GM19395 (cell line): ENCODE data around the gene GPC4.
"Not testable (repeated sequence)": the region's sequence is repeated elsewhere in the genome, so short reads cannot be mapped to it uniquely, and the experiment has no call there.

Experiments
- ATAC-seq: cut with Tn5 transposase; IDR thresholded peaks from one replicate; pipeline ENCODE4 v1.9.1; 2021; ENCODE audit warnings: mild to moderate bottlenecking, moderate library complexity; ENCODE audit not compliant: unreplicated experiment

GPC4 gene

GRCh38 chrX:133307637-133308498, 107.4 kb downstream of the GPC4 start:
- ATAC-seq: no peak

GRCh38 chrX:133307094-133307493, 108.2 kb downstream of the GPC4 start:
- ATAC-seq: no peak

DNA sequence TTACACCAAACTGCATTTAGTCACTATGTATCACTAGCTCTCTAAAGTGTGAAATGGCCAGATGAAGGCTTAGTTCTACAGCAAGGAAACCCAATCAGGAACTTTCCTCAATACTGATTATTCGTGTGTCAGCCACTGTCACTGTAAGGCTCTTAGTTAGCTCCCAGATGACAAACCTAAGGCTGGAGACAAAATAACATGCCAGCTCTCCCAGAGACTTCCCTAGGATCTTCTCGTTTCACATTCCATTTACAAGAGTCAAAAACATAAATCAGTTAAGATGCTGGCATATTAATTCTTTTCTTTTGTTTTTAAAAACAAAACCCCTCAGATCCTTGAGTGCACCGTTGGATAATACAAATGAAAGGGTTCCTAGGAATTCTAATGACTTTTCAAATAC, 109.0 kb downstream of the GPC4 start:
- ATAC-seq: no peak

DNA sequence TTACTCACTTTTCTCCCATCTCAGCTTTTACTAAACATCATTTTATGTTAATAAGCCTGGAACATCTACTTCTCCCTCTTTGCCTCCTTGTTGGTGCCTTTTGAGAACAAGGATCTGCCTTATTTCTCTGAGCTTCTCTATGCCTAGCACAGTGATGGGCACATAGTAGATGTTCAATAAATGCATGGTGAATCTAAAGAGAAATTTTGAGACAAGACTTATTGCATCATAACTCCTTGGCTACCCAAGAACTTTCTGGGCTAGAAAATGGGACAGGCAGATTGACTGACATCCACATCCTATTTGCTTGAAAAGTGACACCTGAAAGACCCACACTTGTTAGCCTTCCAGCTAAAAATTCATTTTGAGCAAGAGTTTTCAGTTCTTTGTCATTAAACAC, 109.9 kb downstream of the GPC4 start:
- no peak for ATAC-seq

DNA sequence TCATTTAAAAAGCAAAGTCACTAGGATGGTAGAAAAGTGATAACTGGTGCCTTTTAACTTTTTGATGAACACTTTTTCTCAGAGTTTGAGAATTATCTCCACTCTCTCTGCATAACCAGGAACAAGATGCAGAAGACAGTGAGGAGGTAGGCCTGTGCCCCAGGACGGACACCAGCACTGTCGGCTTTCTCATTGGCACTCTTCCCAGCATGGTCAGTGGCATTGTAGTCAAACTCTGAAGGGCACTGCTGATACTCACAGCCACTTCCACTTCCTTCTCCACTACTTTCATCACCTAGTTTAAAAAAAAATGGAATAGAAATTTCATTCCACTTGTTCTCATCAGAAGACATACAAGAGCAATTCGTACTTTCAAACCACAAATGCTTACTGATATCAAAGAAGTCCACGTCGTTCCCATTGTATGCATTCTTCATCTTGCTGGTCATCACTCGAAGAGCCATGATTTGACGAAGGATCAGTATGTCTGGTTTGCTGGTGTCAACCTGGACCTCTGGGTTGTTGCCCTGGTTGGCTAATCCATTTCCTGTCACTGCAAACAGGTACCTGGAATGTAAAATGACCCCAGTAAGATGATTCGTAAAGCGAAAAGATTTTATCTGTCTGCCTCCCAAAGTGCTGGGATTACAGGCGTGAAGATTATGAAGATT, 112.4 kb downstream of the GPC4 start:
- no peak for ATAC-seq

- ATAC-seq: no peak
Measured at GRCh38 chrX:133300591-133300990, 114.7 kb downstream of the GPC4 start.

- no peak for ATAC-seq
Measured at GRCh38 chrX:133297284-133297683, 118.0 kb downstream of the GPC4 start.

DNA sequence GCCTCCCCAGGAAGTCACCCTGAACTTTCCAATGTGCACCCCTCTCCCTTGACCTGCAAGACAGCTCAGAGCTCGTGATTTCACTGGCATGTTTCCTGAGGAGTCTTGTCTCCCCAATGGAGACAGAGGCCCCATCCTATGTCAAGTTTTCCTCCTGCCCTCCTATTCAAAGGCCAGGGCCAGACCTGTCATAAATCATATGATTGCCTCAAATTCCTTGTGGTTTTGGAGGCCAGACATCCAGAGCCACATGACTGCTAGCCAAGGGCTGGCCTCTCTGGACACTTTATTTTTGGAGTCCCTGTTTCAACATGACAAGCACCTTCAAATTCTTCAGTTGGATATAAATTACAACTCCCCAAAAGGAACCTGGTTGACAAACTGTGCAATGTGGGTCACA, 121.2 kb downstream of the GPC4 start:
- no peak for ATAC-seq

- ATAC-seq: no peak
Measured at GRCh38 chrX:133290076-133290475, 125.2 kb downstream of the GPC4 start.

DNA sequence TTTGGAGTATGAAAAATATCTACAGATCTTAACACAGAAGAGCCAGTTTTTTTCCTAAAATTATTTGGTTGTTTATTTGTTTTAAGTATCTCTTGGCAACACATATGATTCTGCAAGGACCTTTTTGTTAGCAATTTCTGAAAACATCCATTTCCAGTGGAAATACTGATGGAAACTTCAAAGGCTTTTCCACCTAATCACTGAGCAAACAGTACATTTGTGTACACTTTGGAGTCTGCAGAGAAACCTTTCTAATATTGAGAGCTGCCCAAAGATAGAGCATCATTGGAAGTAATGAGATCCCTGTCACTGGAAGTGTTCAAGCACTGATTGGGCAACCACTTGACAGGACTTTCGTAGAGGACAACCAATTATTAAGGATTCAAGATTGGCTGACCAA, 127.4 kb downstream of the GPC4 start:
- ATAC-seq: no peak

- ATAC-seq: no peak
Measured at GRCh38 chrX:133285341-133285740, 129.9 kb downstream of the GPC4 start.

DNA sequence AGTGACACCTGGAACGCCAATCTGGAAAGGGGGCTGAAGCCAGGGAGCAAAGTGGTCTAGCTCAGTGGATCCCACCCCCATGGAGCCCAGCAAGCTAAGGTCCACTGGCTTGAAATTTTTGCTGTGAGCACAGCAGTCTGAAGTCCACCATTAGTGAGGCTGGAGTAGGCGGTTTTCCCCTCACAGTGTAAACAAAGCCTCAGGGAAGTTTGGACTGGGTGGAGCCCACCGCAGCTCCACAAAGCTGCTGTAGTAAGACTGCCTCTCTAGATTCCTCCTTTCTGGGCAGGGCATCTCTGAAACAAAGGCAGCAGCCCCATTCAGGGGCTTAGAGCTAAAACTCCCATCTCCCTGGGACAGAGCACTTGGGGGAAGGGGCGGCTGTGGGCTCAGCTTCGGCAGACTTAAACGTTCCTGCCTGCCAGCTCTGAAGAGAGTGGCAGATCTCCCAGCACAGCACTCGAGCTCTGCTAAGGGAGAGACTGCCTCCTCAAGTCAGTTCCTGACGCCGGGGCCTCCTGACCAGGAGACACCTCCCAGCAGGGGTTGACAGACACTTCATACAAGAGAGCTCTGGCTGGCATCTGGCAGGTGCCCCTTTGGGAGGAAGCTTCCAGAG, 136.1 kb downstream of the GPC4 start:
- not testable (repeated sequence) for ATAC-seq

- no peak for ATAC-seq
Measured at GRCh38 chrX:133273180-133273579, 142.1 kb downstream of the GPC4 start.

DNA sequence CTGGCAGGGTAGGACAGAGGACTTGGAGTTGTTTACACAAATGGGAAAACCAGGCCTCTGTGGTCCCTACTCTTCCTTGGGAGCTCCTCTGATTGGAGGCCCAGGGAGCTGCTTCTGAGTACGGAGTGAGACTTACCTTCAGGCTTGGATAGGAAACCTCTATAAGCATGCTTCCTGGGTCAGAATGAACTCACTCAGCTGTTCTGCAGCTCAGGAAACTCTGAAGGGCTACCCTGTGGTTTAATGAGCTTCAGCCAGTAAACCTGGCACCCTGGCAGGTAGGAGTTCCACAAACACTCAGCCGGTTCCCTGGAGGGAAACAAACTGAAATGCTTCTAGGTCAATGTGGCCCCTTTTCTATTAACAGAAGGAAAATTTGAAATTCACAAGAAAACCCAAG, 146.1 kb downstream of the GPC4 start:
- ATAC-seq: no peak

GRCh38 chrX:133267621-133268020, 147.7 kb downstream of the GPC4 start:
- ATAC-seq: no peak

GRCh38 chrX:133265331-133265730, 150.0 kb downstream of the GPC4 start:
- no peak for ATAC-seq

DNA sequence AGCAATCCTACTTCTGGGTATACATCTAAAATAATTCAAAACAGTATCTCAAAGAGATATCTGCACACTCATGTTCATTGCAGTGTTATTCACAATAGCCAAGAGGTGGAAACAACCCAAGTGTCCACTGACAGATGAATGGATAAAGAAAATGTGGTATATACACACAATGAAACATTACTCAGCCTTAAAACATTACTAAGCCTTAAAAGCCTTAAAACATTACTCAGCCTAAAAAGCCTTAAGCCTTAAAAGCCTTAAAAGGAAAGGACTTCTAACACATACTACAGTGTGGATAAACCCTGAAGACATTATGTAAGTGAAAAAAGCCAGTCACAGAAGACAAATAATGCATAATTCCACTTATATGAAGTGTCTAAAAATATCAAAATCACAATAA, 156.8 kb downstream of the GPC4 start:
- no peak for ATAC-seq

DNA sequence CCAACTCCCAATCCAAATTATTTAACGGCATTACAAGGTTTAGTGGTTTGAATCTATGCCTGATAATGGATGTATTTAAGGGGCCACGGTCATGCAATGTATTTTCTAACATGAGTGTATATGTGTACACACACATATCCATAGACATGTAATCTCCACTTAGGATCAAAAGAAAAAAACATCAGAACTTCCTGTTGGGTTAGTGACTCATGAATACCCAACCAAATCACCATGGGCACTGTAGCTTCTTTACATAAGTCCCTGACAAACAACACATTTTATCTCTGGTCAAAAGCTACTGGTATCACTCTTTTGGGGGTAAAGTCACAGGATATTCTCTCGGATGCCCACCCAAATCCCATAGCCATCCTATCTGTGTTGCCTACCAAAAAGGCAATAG, 160.6 kb downstream of the GPC4 start:
- no peak for ATAC-seq

- no peak for ATAC-seq
Measured at GRCh38 chrX:133251204-133251603, 164.1 kb downstream of the GPC4 start.

- ATAC-seq: no peak
Measured at GRCh38 chrX:133250184-133251100, 164.8 kb downstream of the GPC4 start.
